ENCODE measurements around the gene DMRT2.

Gene DMRT2

DNA sequence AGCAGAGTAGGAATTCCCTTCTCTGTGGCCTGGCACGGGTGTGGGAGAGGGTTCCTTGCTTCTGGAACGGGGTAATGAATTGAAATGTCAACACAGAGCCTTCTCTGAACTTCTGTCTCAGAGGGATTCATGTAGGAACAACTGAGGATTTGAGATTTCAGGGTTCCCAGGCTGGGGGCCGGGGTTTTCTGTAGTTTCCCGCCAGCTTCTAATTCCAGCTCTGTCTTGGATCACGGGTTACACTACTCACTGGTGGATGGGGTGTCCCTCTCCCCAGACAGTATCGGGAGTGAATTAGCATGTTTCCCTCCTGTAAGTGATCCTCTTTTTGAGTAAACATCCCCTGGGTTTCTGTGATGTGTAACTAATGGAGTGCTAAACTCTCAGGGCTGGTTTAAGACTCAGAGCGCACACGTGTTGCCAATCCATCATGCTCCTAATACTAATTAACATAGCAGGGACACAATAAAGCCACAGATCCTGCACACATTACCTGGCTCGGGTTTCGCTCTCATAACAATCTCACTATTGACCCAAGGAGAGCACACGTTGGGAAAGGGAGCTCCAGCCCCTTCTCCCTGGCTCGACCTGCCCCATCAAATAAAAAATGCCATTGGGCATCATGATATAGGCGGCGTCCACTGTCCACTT, 18.1 kb upstream of the DMRT2 start:
- no peaks in the 10 kb centered on the region for H3K9me3 Mint-ChIP-seq

GRCh38 chr9:1034271-1034670, 15.9 kb upstream of the DMRT2 start:
- ATAC-seq: no peak
- Mint-ChIP-seq H3K4me1 (no peaks in the 10 kb centered on the region), H3K4me3 (no peak overlapping the region), H3K27ac (no peak overlapping the region), H3K9me3 (no peaks in the 10 kb centered on the region), H3K36me3 (no peaks in the 10 kb centered on the region), H3K27me3 (peaks cover 13% of the 10 kb centered on the region)

More for the DNA sequence above, 18.1 kb upstream of the DMRT2 start:
- Mint-ChIP-seq H3K4me1 (no peaks in the 10 kb centered on the region), H3K36me3 (no peaks in the 10 kb centered on the region), H3K4me3 (no peak overlapping the region), H3K27me3 (peaks cover 9% of the 10 kb centered on the region), H3K27ac (no peak overlapping the region)
- no peak for ATAC-seq

GRCh38 chr9:1039589-1039988, 10.6 kb upstream of the DMRT2 start:
- Mint-ChIP-seq H3K27me3 (peaks cover 46% of the 10 kb centered on the region), H3K36me3 (no peaks in the 10 kb centered on the region), H3K4me3 (no peak overlapping the region), H3K4me1 (no peaks in the 10 kb centered on the region), H3K9me3 (no peaks in the 10 kb centered on the region), H3K27ac (no peak overlapping the region)
- ATAC-seq: no peak

GRCh38 chr9:1042466-1042865, 7.7 kb upstream of the DMRT2 start:
- Mint-ChIP-seq H3K9me3 (no peaks in the 10 kb centered on the region), H3K36me3 (no peaks in the 10 kb centered on the region), H3K4me3 (no peak overlapping the region), H3K27ac (no peak overlapping the region), H3K27me3 (peaks cover 75% of the 10 kb centered on the region), H3K4me1 (peaks cover 8% of the 10 kb centered on the region)
- ATAC-seq: no peak

DNA sequence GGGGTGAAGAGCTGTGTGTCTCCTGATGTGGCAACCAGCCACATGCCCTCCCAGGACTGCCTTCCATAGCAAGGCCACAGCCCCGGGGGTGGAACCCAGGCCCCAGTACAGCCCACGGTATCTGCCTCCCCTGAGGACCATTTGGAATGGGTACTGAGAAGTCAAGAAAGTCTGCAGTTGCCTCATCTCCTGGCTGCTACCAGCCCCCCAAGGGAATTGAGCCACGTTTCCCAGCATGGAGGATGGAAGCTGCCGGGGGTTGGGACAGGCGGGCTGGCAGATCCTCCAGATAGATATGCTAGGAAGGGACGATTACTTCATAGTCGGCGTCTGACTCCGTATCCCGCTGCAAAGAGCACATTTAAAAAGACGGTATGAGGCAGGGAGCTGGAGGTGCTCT, 5.5 kb upstream of the DMRT2 start:
- Mint-ChIP-seq H3K4me3 (no peak overlapping the region), H3K27me3 (peaks cover 88% of the 10 kb centered on the region), H3K27ac (no peak overlapping the region), H3K4me1 (peaks cover 21% of the 10 kb centered on the region), H3K9me3 (no peaks in the 10 kb centered on the region), H3K36me3 (no peaks in the 10 kb centered on the region)
- no peak for ATAC-seq

DNA sequence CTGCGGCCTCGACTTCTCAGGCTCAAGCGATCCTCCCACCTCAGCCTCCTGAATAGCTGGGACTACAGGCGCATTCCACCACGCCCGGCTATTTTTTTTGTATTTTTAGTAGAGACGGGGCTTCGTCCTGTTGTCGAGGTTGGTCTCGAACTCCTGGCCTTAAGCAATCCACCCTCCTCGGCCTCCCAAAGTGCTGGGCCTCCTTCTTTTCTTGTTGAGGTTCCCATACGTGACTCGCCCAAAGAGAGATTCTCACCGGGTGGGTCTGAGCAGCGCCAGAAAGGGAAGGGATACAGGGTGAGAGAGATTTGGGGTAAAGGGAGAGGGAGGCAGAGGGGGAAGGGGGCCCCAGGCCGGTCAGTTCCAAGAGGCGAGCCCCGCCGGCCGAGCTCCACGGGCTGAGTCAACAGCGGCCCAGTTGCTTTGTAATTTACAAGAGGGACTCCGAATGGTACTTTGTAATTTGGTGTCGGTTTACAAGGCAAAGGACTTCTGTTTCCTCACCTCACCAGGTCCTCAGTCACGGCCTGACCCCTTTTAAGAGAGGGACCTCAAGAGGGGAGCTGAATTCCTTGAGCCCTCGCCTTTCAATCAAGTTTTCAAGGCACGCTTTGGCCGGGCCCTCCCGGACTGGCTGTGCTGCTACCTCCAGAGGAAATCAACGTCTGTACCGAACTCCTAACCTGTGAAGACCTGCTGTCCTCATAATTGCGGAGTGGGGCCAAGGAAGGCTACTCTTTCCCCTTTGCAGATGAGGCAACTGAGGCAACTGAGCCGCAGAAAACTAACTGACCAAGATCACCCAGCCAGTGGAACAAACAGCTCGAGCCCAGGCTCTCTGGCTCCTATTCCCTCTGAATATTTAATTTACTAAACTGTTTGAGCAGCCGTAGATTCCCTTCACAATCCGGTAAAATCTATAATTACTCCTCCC, 3.3 kb upstream of the DMRT2 start:
- Mint-ChIP-seq H3K4me3 (peak overlapping the region; percentile 79), H3K27me3 (peaks cover 95% of the 10 kb centered on the region), H3K36me3 (no peaks in the 10 kb centered on the region), H3K9me3 (peaks cover 2% of the 10 kb centered on the region), H3K4me1 (peaks cover 37% of the 10 kb centered on the region), H3K27ac (no peak overlapping the region)
- no peak for ATAC-seq

DNA sequence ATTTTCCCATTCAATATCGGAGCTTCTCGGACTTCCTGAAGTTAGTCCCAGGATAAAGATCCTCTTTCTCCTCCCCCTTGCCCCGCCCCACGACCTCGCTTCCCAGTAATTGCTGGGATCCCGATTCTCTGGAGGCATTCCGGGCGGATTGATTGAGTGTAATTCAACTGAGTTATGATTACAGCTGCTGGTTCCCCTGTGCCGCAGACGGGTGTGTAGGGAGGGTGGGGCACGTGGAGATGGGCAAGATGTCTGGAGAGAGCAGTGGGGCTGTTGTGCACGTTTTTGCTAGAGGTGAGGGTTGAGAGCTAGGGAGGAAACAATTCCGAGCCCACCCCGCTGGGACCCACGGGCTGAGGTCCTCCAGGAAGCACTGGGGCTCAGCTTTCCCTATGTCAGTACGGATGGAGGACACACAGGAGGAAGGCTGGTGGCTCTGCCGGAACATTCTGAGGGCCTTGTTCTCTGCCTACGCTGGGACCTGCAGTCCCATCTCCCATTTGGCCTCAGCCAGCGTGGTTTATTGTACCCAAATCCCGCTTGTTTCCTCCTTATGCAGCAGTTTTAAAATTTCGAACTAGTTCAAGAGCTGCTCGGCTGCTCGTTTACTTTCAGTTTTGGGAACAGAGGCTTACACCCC, 2.4 kb upstream of the DMRT2 start:
- ATAC-seq: no peak

GRCh38 chr9:1048231-1048619, 1.9 kb upstream of the DMRT2 start:
- Mint-ChIP-seq H3K27me3 (peaks cover 100% of the 10 kb centered on the region), H3K4me3 (peak overlapping the region; percentile 79), H3K27ac (no peak overlapping the region), H3K36me3 (no peaks in the 10 kb centered on the region), H3K4me1 (peaks cover 50% of the 10 kb centered on the region), H3K9me3 (peaks cover 2% of the 10 kb centered on the region)
- no peak for ATAC-seq

More for the DNA sequence above, 2.4 kb upstream of the DMRT2 start:
- H3K9me3 Mint-ChIP-seq: peaks cover 2% of the 10 kb centered on the region
- peaks cover 45% of the 10 kb centered on the region for H3K4me1 Mint-ChIP-seq
- H3K27me3 Mint-ChIP-seq: peaks cover 99% of the 10 kb centered on the region
- no peaks in the 10 kb centered on the region for H3K36me3 Mint-ChIP-seq
- H3K27ac Mint-ChIP-seq: no peak overlapping the region
- peak overlapping the region; percentile 79 for H3K4me3 Mint-ChIP-seq

DNA sequence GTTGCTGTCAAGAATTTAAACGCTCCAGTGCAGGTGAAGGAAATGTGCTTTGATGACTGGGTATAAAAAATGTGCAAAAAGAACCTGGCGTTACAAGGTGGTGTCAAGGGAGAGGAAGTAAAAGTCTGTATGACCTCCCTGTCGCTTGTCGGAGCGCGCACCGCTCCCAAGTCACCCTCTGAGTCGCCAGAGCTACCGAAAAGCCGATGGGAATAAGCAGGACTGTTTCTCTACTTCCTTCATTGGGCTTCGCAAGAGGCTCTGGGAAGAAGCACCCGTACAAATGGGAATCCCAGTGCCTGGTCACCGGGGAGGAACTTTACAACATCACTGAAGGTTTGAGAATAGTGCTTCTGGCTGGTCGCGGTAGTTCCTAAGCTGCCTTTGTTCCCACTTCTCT, 1.3 kb upstream of the DMRT2 start:
- no peak overlapping the region for H3K27ac Mint-ChIP-seq
- no peaks in the 10 kb centered on the region for H3K36me3 Mint-ChIP-seq
- H3K27me3 Mint-ChIP-seq: peaks cover 100% of the 10 kb centered on the region
- H3K4me1 Mint-ChIP-seq: peaks cover 52% of the 10 kb centered on the region
- no peak for ATAC-seq
- peaks cover 2% of the 10 kb centered on the region for H3K9me3 Mint-ChIP-seq
- H3K4me3 Mint-ChIP-seq: no peak overlapping the region

DNA sequence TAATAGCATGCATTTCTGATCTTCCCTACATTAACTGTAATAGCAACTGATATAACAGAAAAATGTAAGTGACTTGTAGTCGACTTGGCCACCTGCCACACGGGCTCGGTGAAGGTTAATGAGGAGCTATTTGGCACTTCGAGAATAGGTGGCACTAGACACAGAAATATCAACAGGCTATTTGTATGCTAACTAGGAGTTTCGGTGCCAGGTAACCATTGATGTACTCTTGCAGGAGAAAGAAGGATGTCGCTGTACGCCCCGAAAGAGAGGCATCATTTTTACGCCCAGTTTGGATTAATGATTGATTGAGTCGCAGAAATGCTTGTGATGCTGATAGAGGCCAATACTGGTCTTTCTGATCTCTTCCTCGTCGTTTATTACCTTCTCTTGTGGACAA, 516 bp upstream of the DMRT2 start:
- no peak for ATAC-seq
- H3K4me1 Mint-ChIP-seq: peaks cover 52% of the 10 kb centered on the region
- H3K4me3 Mint-ChIP-seq: peak overlapping the region; percentile 24
- H3K9me3 Mint-ChIP-seq: peaks cover 2% of the 10 kb centered on the region
- no peak overlapping the region for H3K27ac Mint-ChIP-seq
- no peaks in the 10 kb centered on the region for H3K36me3 Mint-ChIP-seq
- peaks cover 100% of the 10 kb centered on the region for H3K27me3 Mint-ChIP-seq

DNA sequence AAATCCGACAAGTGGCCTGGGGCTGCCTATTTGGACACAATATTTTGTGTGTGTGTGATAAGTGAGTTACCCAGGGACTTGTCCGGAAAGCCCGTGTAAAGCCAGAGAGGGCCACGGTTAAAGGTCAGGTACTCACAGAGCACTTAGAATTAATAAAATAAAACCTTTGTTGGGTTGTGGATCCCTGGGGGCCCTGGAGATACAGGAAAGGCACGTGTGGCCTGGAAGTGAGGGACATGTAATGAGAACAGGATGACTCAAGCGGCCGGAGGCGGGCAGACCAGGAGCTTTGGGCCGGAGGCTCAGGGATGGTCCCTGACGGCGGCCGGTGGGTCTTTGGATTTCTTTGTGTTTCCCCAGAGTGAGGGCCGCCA, 1.0 kb downstream of the DMRT2 start:
- no peak overlapping the region for H3K27ac Mint-ChIP-seq
- no peaks in the 10 kb centered on the region for H3K36me3 Mint-ChIP-seq
- no peak for ATAC-seq
- peaks cover 100% of the 10 kb centered on the region for H3K27me3 Mint-ChIP-seq
- peaks cover 52% of the 10 kb centered on the region for H3K4me1 Mint-ChIP-seq
- peaks cover 2% of the 10 kb centered on the region for H3K9me3 Mint-ChIP-seq
- H3K4me3 Mint-ChIP-seq: no peak overlapping the region

GRCh38 chr9:1051584-1052275, 1.6 kb downstream of the DMRT2 start:
- ATAC-seq: no peak

GRCh38 chr9:1052365-1053281, 2.5 kb downstream of the DMRT2 start:
- no peak for ATAC-seq
- Mint-ChIP-seq H3K9me3 (peaks cover 2% of the 10 kb centered on the region), H3K36me3 (no peaks in the 10 kb centered on the region), H3K4me3 (peak overlapping the region; percentile 50), H3K4me1 (peaks cover 42% of the 10 kb centered on the region), H3K27ac (no peak overlapping the region), H3K27me3 (peaks cover 96% of the 10 kb centered on the region)

More at GRCh38 chr9:1051584-1052275, 1.6 kb downstream of the DMRT2 start:
- Mint-ChIP-seq H3K36me3 (no peaks in the 10 kb centered on the region), H3K27ac (no peak overlapping the region), H3K4me3 (peak overlapping the region; percentile 50), H3K9me3 (peaks cover 2% of the 10 kb centered on the region), H3K4me1 (peaks cover 51% of the 10 kb centered on the region), H3K27me3 (peaks cover 100% of the 10 kb centered on the region)

DNA sequence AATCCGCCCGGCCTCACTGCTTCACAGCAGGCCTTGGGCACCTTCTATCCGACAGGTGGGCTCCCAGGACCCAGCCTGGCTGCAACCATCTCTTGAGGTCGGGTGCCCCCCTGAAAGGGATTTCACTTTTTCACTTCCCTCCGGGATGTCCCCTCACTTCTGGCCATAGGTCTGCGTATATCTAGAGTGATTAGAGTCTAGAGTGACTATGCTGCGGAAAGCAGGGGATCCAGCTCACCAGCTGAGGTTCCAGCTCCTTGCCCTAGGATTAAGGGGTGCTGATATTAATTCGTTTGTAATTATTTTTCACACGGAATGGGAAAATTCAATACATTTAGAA, 3.1 kb downstream of the DMRT2 start:
- peaks cover 36% of the 10 kb centered on the region for H3K4me1 Mint-ChIP-seq
- H3K27me3 Mint-ChIP-seq: peaks cover 89% of the 10 kb centered on the region
- no peak for ATAC-seq
- H3K27ac Mint-ChIP-seq: no peak overlapping the region
- no peaks in the 10 kb centered on the region for H3K36me3 Mint-ChIP-seq
- no peak overlapping the region for H3K4me3 Mint-ChIP-seq
- peaks cover 2% of the 10 kb centered on the region for H3K9me3 Mint-ChIP-seq
